Mesenchymal stem cell (in vitro differentiated cells and primary cell): Measurements from ENCODE around the gene IL23A.

Experiments used
- DNase-seq: peaks from one replicate; pipeline ENCODE4 v3.0.0-alpha.2; 2013
- H2AFZ ChIP-seq: one replicate; pipeline ENCODE4 v1.6.1; 2013; ENCODE audit warnings: low read depth, mild to moderate bottlenecking, control low read depth, inconsistent platforms, low read length, moderate library complexity
- H2AK5ac ChIP-seq: 2 replicates; pipeline ENCODE4 v1.6.1; 2013; ENCODE audit warnings: low read length, moderate library complexity, mild to moderate bottlenecking, inconsistent platforms; ENCODE audit not compliant: severe bottlenecking
- H2BK120ac ChIP-seq: one replicate; pipeline ENCODE4 v1.6.1; 2013; ENCODE audit warnings: low read depth, mild to moderate bottlenecking, inconsistent platforms, low read length, moderate library complexity
- H2BK12ac ChIP-seq, 2 experiments: one replicate each; pipeline ENCODE4 v1.6.1; 2013; ENCODE audit warnings: inconsistent platforms in 2 of 2, low read length in 2 of 2, mild to moderate bottlenecking in 2 of 2, moderate library complexity in 2 of 2, control low read depth in 1 of 2
- H2BK15ac ChIP-seq: one replicate; pipeline ENCODE4 v1.6.1; 2013; ENCODE audit warnings: mild to moderate bottlenecking, low read depth, inconsistent platforms; ENCODE audit not compliant: poor library complexity, severe bottlenecking
- H2BK5ac ChIP-seq: 2 replicates; pipeline ENCODE4 v1.6.1; 2013; ENCODE audit warnings: low read depth, mild to moderate bottlenecking, low read length, control low read depth, inconsistent platforms; ENCODE audit not compliant: poor library complexity, severe bottlenecking
- H3K14ac ChIP-seq, 2 experiments: one replicate each; pipeline ENCODE4 v1.6.1; 2013; ENCODE audit warnings: inconsistent platforms in 2 of 2, low read length in 2 of 2, control low read depth in 1 of 2, mild to moderate bottlenecking in 1 of 2, moderate library complexity in 1 of 2
- H3K18ac ChIP-seq, 2 experiments: one replicate each; pipeline ENCODE4 v1.6.1; 2013; ENCODE audit warnings: inconsistent platforms in 2 of 2, low read length in 2 of 2, control low read depth in 1 of 2, low read depth in 1 of 2, mild to moderate bottlenecking in 1 of 2
- H3K23ac ChIP-seq, 2 experiments: one replicate each; pipeline ENCODE4 v1.6.1; 2013; ENCODE audit warnings: inconsistent platforms in 2 of 2, low read length in 2 of 2, mild to moderate bottlenecking in 2 of 2, moderate library complexity in 2 of 2, control low read depth in 1 of 2
- H3K27ac ChIP-seq: 2 replicates; pipeline ENCODE4 v1.5.1; 2013; ENCODE audit warnings: mild to moderate bottlenecking, moderate library complexity, low read length, control low read depth, inconsistent platforms; ENCODE audit not compliant: poor library complexity, severe bottlenecking
- H3K27me3 ChIP-seq, 2 experiments: 2 replicates each; pipeline versions ENCODE4 v1.6.1 to v1.7.0; 2013; ENCODE audit warnings: low read length in 2 of 2, mild to moderate bottlenecking in 2 of 2, moderate library complexity in 2 of 2, control low read depth in 1 of 2, inconsistent platforms in 1 of 2; ENCODE audit not compliant: control insufficient read depth in 1 of 2, insufficient read depth in 1 of 2
- H3K36me3 ChIP-seq, 2 experiments: 2 replicates each; pipeline versions ENCODE4 v1.6.1 to v1.7.0; 2013; ENCODE audit warnings: low read length in 2 of 2, control low read depth in 1 of 2, inconsistent platforms in 1 of 2, low read depth in 1 of 2, mild to moderate bottlenecking in 1 of 2; ENCODE audit not compliant: insufficient read depth in 2 of 2, control insufficient read depth in 1 of 2
- H3K4ac ChIP-seq, 2 experiments: one replicate each; pipeline ENCODE4 v1.6.1; 2013; ENCODE audit warnings: inconsistent platforms in 2 of 2, low read length in 2 of 2, mild to moderate bottlenecking in 2 of 2, moderate library complexity in 2 of 2, control low read depth in 1 of 2, low read depth in 1 of 2
- H3K4me1 ChIP-seq: 2 replicates; pipeline ENCODE4 v1.6.1; 2013; ENCODE audit warnings: low read depth, low read length, control low read depth; ENCODE audit not compliant: control insufficient read depth, insufficient read depth
- H3K4me2 ChIP-seq: 2 replicates; pipeline ENCODE4 v1.6.1; 2013; ENCODE audit warnings: low read length, mild to moderate bottlenecking, inconsistent platforms; ENCODE audit not compliant: poor library complexity, severe bottlenecking
- H3K4me3 ChIP-seq, 2 experiments: 2 replicates each; pipeline versions ENCODE4 v1.5.1 to v1.7.0; 2013; ENCODE audit warnings: low read length in 2 of 2, mild to moderate bottlenecking in 2 of 2, control low read depth in 1 of 2, low read depth in 1 of 2; ENCODE audit not compliant: insufficient read depth in 1 of 2
- H3K79me1 ChIP-seq: replicated peaks from 2 replicates; pipeline ENCODE4 v1.6.1; 2013; ENCODE audit warnings: mild to moderate bottlenecking, control low read depth, low read length, inconsistent platforms; ENCODE audit not compliant: poor library complexity, severe bottlenecking
- H3K9ac ChIP-seq: 2 replicates; pipeline ENCODE4 v1.7.0; 2013; ENCODE audit warnings: mild to moderate bottlenecking, low read length, moderate library complexity
- H3K9me3 ChIP-seq: 2 replicates; pipeline ENCODE4 v1.7.0; 2013; ENCODE audit warnings: mild to moderate bottlenecking, low read length; ENCODE audit not compliant: control insufficient read depth
- H4K8ac ChIP-seq: one replicate; pipeline ENCODE4 v1.6.1; 2013; ENCODE audit warnings: inconsistent platforms, mild to moderate bottlenecking, low read length, moderate library complexity
- H4K91ac ChIP-seq: one replicate; pipeline ENCODE4 v1.6.1; 2013; ENCODE audit warnings: mild to moderate bottlenecking, low read length, inconsistent platforms
- WGBS: methylation state at CpG from one replicate; pipeline ENCODE4 v1.1.7; 2013; ENCODE audit warnings: mixed read lengths; 5-methylcytosine and 5-hydroxymethylcytosine counted together

The IL23A gene

GRCh38 chr12:56332512-56333196 lies 6.0 kb upstream of the IL23A start:
- Histone ChIP-seq H3K36me3 (peaks cover 0 to 6% of the 10 kb centered on the region in 2 experiments), H3K14ac (no peak overlapping the region), H4K8ac (peak overlapping the region; percentile 56), H2AK5ac (peak overlapping the region; percentile 26), H3K4me3 (peak overlapping the region in 1 of 2 experiments; percentile 90), H3K4ac (peak overlapping the region; percentile 25 to 92), H2BK15ac (no peak overlapping the region), H3K9me3 (no peaks in the 10 kb centered on the region), H2BK12ac (no peak overlapping the region), H3K23ac (no peak overlapping the region), H3K79me1 (peaks cover 3% of the 10 kb centered on the region), H2BK5ac (no peak overlapping the region), H3K27me3 (no peaks in the 10 kb centered on the region), H2AFZ (no peak overlapping the region), H3K27ac (no peak overlapping the region), H3K4me2 (no peak overlapping the region), H3K4me1 (peaks cover 6% of the 10 kb centered on the region), H3K18ac (no peak overlapping the region), H3K9ac (peak overlapping the region; percentile 98), H4K91ac (peak overlapping the region; percentile 62), H2BK120ac (no peak overlapping the region)
- DNase-seq = no peak
- 93% methylated on average over 11 of the region's 11 CpGs for WGBS

GRCh38 chr12:56333197-56333678 lies 5.4 kb upstream of the IL23A start:
- WGBS = 89% methylated on average over 2 of the region's 8 CpGs

GRCh38 chr12:56333679-56334489 lies 4.8 kb upstream of the IL23A start, which contains the start of gene PAN2:
TSS of gene PAN2 (minus strand) at chr12:56334000. CDS start at chr12:56333094, 906 bp downstream.
- DNase-seq = peak; percentile 97
- Histone ChIP-seq H3K14ac (no peak within 1 kb of the TSS), H3K4me1 (peaks cover 10% of the 10 kb centered on the region), H3K9ac (peak within 1 kb of the TSS; percentile 98), H3K4me3 (peak within 1 kb of the TSS; percentile 52 to 90), H3K23ac (no peak within 1 kb of the TSS), H3K18ac (peak within 1 kb of the TSS; percentile 68), H3K27ac (peak within 1 kb of the TSS; percentile 96), H2BK5ac (peak within 1 kb of the TSS; percentile 67), H3K79me1 (peaks cover 3% of the 10 kb centered on the region), H3K27me3 (no peaks in the 10 kb centered on the region), H4K91ac (peak within 1 kb of the TSS; percentile 62), H3K36me3 (no peaks in the 10 kb centered on the region), H2AK5ac (peak within 1 kb of the TSS; percentile 95), H3K4me2 (peak within 1 kb of the TSS; percentile 91), H4K8ac (peak within 1 kb of the TSS; percentile 84), H3K4ac (peak within 1 kb of the TSS; percentile 25 to 92), H2BK120ac (peak within 1 kb of the TSS; percentile 84), H3K9me3 (no peaks in the 10 kb centered on the region), H2AFZ (peak within 1 kb of the TSS; percentile 78), H2BK15ac (no peak within 1 kb of the TSS), H2BK12ac (peak within 1 kb of the TSS in 1 of 2 experiments; percentile 4)
- 2% methylated on average over 39 of the region's 45 CpGs for WGBS

More at GRCh38 chr12:56333197-56333678, 5.4 kb upstream of the IL23A start:
- no peak overlapping the region for H2BK5ac ChIP-seq
- peak overlapping the region; percentile 98 for H3K9ac ChIP-seq
- H3K9me3 ChIP-seq = no peaks in the 10 kb centered on the region
- H2BK120ac ChIP-seq = no peak overlapping the region
- DNase-seq = no peak
- peak overlapping the region; percentile 96 for H3K27ac ChIP-seq
- peak overlapping the region; percentile 78 for H2AFZ ChIP-seq
- peak overlapping the region in 1 of 2 experiments; percentile 90 for H3K4me3 ChIP-seq
- H2AK5ac ChIP-seq = peak overlapping the region; percentile 26
- no peak overlapping the region for H3K23ac ChIP-seq
- H2BK15ac ChIP-seq = no peak overlapping the region
- peaks cover 3% of the 10 kb centered on the region for H3K79me1 ChIP-seq
- peak overlapping the region; percentile 56 for H4K8ac ChIP-seq
- H3K14ac ChIP-seq = no peak overlapping the region
- H3K27me3 ChIP-seq = no peaks in the 10 kb centered on the region
- peak overlapping the region; percentile 72 for H3K4me2 ChIP-seq
- H3K18ac ChIP-seq = peak overlapping the region; percentile 68
- H3K4me1 ChIP-seq = peaks cover 6% of the 10 kb centered on the region
- H2BK12ac ChIP-seq = peak overlapping the region in 1 of 2 experiments; percentile 4
- H4K91ac ChIP-seq = peak overlapping the region; percentile 62
- H3K4ac ChIP-seq = peak overlapping the region in 1 of 2 experiments; percentile 92
- H3K36me3 ChIP-seq = peaks cover 0 to under 1% of the 10 kb centered on the region in 2 experiments

GRCh38 chr12:56334490-56334793 lies 4.2 kb upstream of the IL23A start:
- Histone ChIP-seq H2AK5ac (peak overlapping the region; percentile 95), H3K27ac (peak overlapping the region; percentile 94), H3K14ac (no peak overlapping the region), H3K4me3 (peak overlapping the region; percentile 52 to 90), H3K4ac (peak overlapping the region in 1 of 2 experiments; percentile 77), H3K23ac (no peak overlapping the region), H2AFZ (no peak overlapping the region), H3K79me1 (peaks cover 3% of the 10 kb centered on the region), H3K9ac (peak overlapping the region; percentile 98), H3K4me1 (peaks cover 12% of the 10 kb centered on the region), H4K8ac (peak overlapping the region; percentile 84), H3K27me3 (no peaks in the 10 kb centered on the region), H2BK120ac (peak overlapping the region; percentile 84), H3K18ac (peak overlapping the region in 1 of 2 experiments; percentile 20), H3K4me2 (peak overlapping the region; percentile 91), H2BK12ac (no peak overlapping the region), H2BK5ac (no peak overlapping the region), H4K91ac (no peak overlapping the region), H3K9me3 (no peaks in the 10 kb centered on the region), H2BK15ac (no peak overlapping the region), H3K36me3 (no peaks in the 10 kb centered on the region)
- WGBS = 45% methylated on average over 5 of the region's 6 CpGs
- DNase-seq = no peak
